H9 (cell line): ENCODE measurements around the gene CXCR4. TPM values are rescaled to one million over a fixed set of nuclear protein-coding genes. Genes with fewer than 3 reads are reported as not detected.

Source experiments
- DNase-seq: peaks from one replicate; pipeline ENCODE4 v3.0.0-alpha.2; 2017
- H2AFZ ChIP-seq: one replicate; pipeline ENCODE4 v1.6.1; 2013; ENCODE audit warnings: mild to moderate bottlenecking, low read length, control low read depth, moderate library complexity
- H2AK5ac ChIP-seq: 2 replicates; pipeline ENCODE4 v1.6.1; 2013; ENCODE audit warnings: low read length, control low read depth, mixed read lengths; ENCODE audit not compliant: insufficient read length
- H2BK120ac ChIP-seq: one replicate; pipeline ENCODE4 v1.6.1; 2013; ENCODE audit warnings: low read depth, mild to moderate bottlenecking, low read length, control low read depth, inconsistent platforms; ENCODE audit not compliant: poor library complexity, severe bottlenecking
- H2BK12ac ChIP-seq: 2 replicates; pipeline ENCODE4 v1.6.1; 2013; ENCODE audit warnings: low read length, control low read depth, mixed read lengths, low read depth; ENCODE audit not compliant: insufficient read length
- H2BK15ac ChIP-seq: 2 replicates; pipeline ENCODE4 v1.6.1; 2013; ENCODE audit warnings: low read depth, low read length, control low read depth
- H2BK20ac ChIP-seq: one replicate; pipeline ENCODE4 v1.6.1; 2013; ENCODE audit warnings: low read depth, mild to moderate bottlenecking, low read length, control low read depth, inconsistent platforms; ENCODE audit not compliant: poor library complexity, severe bottlenecking
- H2BK5ac ChIP-seq: 2 replicates; pipeline ENCODE4 v1.6.1; 2013; ENCODE audit warnings: low read length, control low read depth, mixed read lengths; ENCODE audit not compliant: insufficient read length
- H3K14ac ChIP-seq: 2 replicates; pipeline ENCODE4 v1.6.1; 2013; ENCODE audit warnings: low read length, control low read depth; ENCODE audit not compliant: insufficient read depth
- H3K18ac ChIP-seq: 2 replicates; pipeline ENCODE4 v1.6.1; 2013; ENCODE audit warnings: low read depth, mild to moderate bottlenecking, mixed read lengths, low read length, control low read depth; ENCODE audit not compliant: insufficient read length
- H3K23ac ChIP-seq: 2 replicates; pipeline ENCODE4 v1.6.1; 2013; ENCODE audit warnings: low read length, control low read depth, mixed read lengths, low read depth; ENCODE audit not compliant: insufficient read length
- H3K23me2 ChIP-seq: 2 replicates; pipeline ENCODE4 v1.6.1; 2013; ENCODE audit warnings: low read depth, mild to moderate bottlenecking, mixed read lengths, low read length, control low read depth; ENCODE audit not compliant: insufficient read length, poor library complexity, severe bottlenecking
- H3K27ac ChIP-seq: 2 replicates; pipeline ENCODE4 v1.5.1; 2013; ENCODE audit warnings: low read length, control low read depth, mixed read lengths, low read depth; ENCODE audit not compliant: insufficient read length
- H3K27me3 ChIP-seq: 2 replicates; pipeline ENCODE4 v1.6.1; 2013; ENCODE audit warnings: low read length, control low read depth, inconsistent platforms; ENCODE audit not compliant: insufficient read depth
- H3K4ac ChIP-seq: 2 replicates; pipeline ENCODE4 v1.6.1; 2013; ENCODE audit warnings: low read depth, mild to moderate bottlenecking, control low read depth, inconsistent platforms, low read length, moderate library complexity
- H3K4me1 ChIP-seq: 2 replicates; pipeline ENCODE4 v1.6.1; 2013; ENCODE audit warnings: low read length, control low read depth, inconsistent platforms; ENCODE audit not compliant: insufficient read depth
- H3K4me2 ChIP-seq: 2 replicates; pipeline ENCODE4 v1.6.1; 2013; ENCODE audit warnings: low read length, control low read depth, mixed read lengths; ENCODE audit not compliant: insufficient read length, insufficient read depth
- H3K56ac ChIP-seq: 2 replicates; pipeline ENCODE4 v1.6.1; 2013; ENCODE audit warnings: low read depth, mild to moderate bottlenecking, mixed read lengths, low read length, control low read depth; ENCODE audit not compliant: insufficient read length
- H3K79me1 ChIP-seq: 2 replicates; pipeline ENCODE4 v1.6.1; 2013; ENCODE audit warnings: low read depth, mild to moderate bottlenecking, moderate library complexity, low read length, control low read depth, inconsistent platforms; ENCODE audit not compliant: insufficient read depth, poor library complexity, severe bottlenecking
- H3K79me2 ChIP-seq: 2 replicates; pipeline ENCODE4 v1.6.1; 2013; ENCODE audit warnings: low read length, control low read depth, inconsistent platforms; ENCODE audit not compliant: insufficient read depth
- H3K9ac ChIP-seq: 2 replicates; pipeline ENCODE4 v1.6.1; 2013; ENCODE audit warnings: low read length, control low read depth, mixed read lengths; ENCODE audit not compliant: insufficient read length; ENCODE audit errors: extremely low read depth
- H3K9me3 ChIP-seq: one replicate; pipeline ENCODE4 v1.6.1; 2013; ENCODE audit warnings: low read depth, low read length, inconsistent platforms; ENCODE audit not compliant: control insufficient read depth
- H3T11ph ChIP-seq: one replicate; pipeline ENCODE4 v1.6.1; 2013; ENCODE audit warnings: mild to moderate bottlenecking, low read length, control low read depth, inconsistent platforms
- H4K20me1 ChIP-seq: one replicate; pipeline ENCODE4 v1.6.1; 2013; ENCODE audit not compliant: control insufficient read depth, insufficient read length, insufficient read depth
- H4K5ac ChIP-seq: 2 replicates; pipeline ENCODE4 v1.6.1; 2013; ENCODE audit warnings: low read depth, mild to moderate bottlenecking, mixed read lengths, low read length, control low read depth; ENCODE audit not compliant: insufficient read length
- H4K8ac ChIP-seq: replicated peaks from 2 replicates; pipeline ENCODE4 v1.6.1; 2013; ENCODE audit warnings: low read length, control low read depth, mixed read lengths, low read depth; ENCODE audit not compliant: insufficient read length
- H4K91ac ChIP-seq: 2 replicates; pipeline ENCODE4 v1.6.1; 2013; ENCODE audit warnings: low read depth, mild to moderate bottlenecking, moderate library complexity, mixed read lengths, low read length, control low read depth; ENCODE audit not compliant: insufficient read length
- H3K27ac Mint-ChIP-seq, 3 experiments: 2 replicates in 2 of 3; 3 replicates in 1 of 3; pipeline ENCODE4 v1.8.0; 2020 to 2021; ENCODE audit warnings: mixed read lengths in 3 of 3, mild to moderate bottlenecking in 1 of 3, moderate library complexity in 1 of 3
- H3K27me3 Mint-ChIP-seq: 2 replicates; pipeline ENCODE4 v1.8.0; 2021; ENCODE audit warnings: low read depth, mild to moderate bottlenecking, moderate library complexity, mixed read lengths
- H3K36me3 Mint-ChIP-seq, 3 experiments: 2 replicates in 2 of 3; 3 replicates in 1 of 3; pipeline ENCODE4 v1.8.0; 2020 to 2021; ENCODE audit warnings: low read depth in 3 of 3, mixed read lengths in 3 of 3; ENCODE audit not compliant: insufficient read depth in 1 of 3
- H3K4me1 Mint-ChIP-seq, 2 experiments: 2 replicates each; pipeline ENCODE4 v1.8.0; 2020; ENCODE audit warnings: mixed read lengths in 2 of 2
- H3K4me3 Mint-ChIP-seq, 2 experiments: 2 replicates in 1 of 2; 3 replicates in 1 of 2; pipeline ENCODE4 v1.8.0; 2020 to 2021; ENCODE audit warnings: mild to moderate bottlenecking in 2 of 2, mixed read lengths in 2 of 2, moderate library complexity in 1 of 2
- H3K9me3 Mint-ChIP-seq, 2 experiments: 2 replicates in 1 of 2; 3 replicates in 1 of 2; pipeline ENCODE4 v1.8.0; 2020; ENCODE audit warnings: mild to moderate bottlenecking in 2 of 2, mixed read lengths in 2 of 2, moderate library complexity in 1 of 2
- WGBS: extraction: QIAGEN DNeasy Blood & Tissue Kit; methylation state at CpG from one replicate; pipeline ENCODE4 v1.1.7; 2013; ENCODE audit warnings: missing lambda C conversion rate, low lambda C conversion rate, mixed read lengths; ENCODE audit not compliant: insufficient read length; ENCODE audit errors: extremely low coverage; 5-methylcytosine and 5-hydroxymethylcytosine counted together
- total RNA-seq: library from RNA; stranded (reverse); gene quantifications from 2 replicates; pipeline ENCODE4 v1.2.1, GENCODE V29; 2021
- TF ChIP-seq, protein P1 (sequence below): fragments of 200-600 bp; sonication (generic); conservative IDR thresholded peaks from 3 replicates; pipeline ENCODE4 v1.8.0; 2021; ENCODE audit warnings: antibody characterized with exemption, mild to moderate bottlenecking

The CXCR4 gene
- total RNA-seq, 1 experiment from 2014 or later = 1.0 TPM

DNA sequence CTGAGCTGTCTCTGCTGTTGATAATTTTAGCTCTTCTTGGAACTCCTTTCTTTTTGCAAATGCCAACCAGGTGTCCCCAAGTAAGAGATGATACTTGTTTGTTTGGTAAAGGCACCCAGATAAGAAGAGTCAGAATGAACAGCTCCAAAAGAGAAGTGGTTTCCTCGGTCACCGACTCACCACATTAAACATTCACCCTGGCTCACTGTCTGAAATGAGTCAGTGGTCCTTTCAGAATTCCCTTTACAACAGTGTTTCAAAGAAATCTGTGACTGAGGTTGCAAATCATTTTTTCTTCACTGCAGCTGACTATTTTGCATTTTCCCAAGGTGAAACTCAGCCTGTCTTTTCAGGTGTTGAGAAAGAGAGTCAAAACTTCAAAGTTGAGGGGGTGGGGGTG is 16.2 kb upstream of the CXCR4 start:
- no peak overlapping the region for H2BK5ac ChIP-seq

More for the DNA sequence above, 16.2 kb upstream of the CXCR4 start:
- H2AFZ ChIP-seq = no peak overlapping the region
- no peaks in the 10 kb centered on the region for H3K23me2 ChIP-seq
- no peak overlapping the region for H3K9ac ChIP-seq
- no peaks in the 10 kb centered on the region for H3K9me3 Mint-ChIP-seq
- no peak overlapping the region for H4K8ac ChIP-seq
- no peak overlapping the region for H2BK15ac ChIP-seq
- no peaks in the 10 kb centered on the region for H3K79me2 ChIP-seq
- H3K27me3 Mint-ChIP-seq = peaks cover 9% of the 10 kb centered on the region; the same call in 1 of the 2 replicates
- no peak overlapping the region for H4K91ac ChIP-seq
- H3T11ph ChIP-seq = no peak overlapping the region
- no peak overlapping the region for H3K23ac ChIP-seq
- no peaks in the 10 kb centered on the region for H3K36me3 Mint-ChIP-seq
- no peak overlapping the region for H4K5ac ChIP-seq
- DNase-seq = no peak
- H2BK12ac ChIP-seq = no peak overlapping the region
- H3K79me1 ChIP-seq = no peaks in the 10 kb centered on the region
- no peak overlapping the region for H3K18ac ChIP-seq
- H3K27me3 ChIP-seq = no peaks in the 10 kb centered on the region
- H3K4me3 Mint-ChIP-seq = no peak overlapping the region
- no peaks in the 10 kb centered on the region for H3K9me3 ChIP-seq
- no peak overlapping the region for H2BK120ac ChIP-seq
- H3K56ac ChIP-seq = no peak overlapping the region
- H3K4ac ChIP-seq = no peak overlapping the region
- TF ChIP-seq, protein P1, sequence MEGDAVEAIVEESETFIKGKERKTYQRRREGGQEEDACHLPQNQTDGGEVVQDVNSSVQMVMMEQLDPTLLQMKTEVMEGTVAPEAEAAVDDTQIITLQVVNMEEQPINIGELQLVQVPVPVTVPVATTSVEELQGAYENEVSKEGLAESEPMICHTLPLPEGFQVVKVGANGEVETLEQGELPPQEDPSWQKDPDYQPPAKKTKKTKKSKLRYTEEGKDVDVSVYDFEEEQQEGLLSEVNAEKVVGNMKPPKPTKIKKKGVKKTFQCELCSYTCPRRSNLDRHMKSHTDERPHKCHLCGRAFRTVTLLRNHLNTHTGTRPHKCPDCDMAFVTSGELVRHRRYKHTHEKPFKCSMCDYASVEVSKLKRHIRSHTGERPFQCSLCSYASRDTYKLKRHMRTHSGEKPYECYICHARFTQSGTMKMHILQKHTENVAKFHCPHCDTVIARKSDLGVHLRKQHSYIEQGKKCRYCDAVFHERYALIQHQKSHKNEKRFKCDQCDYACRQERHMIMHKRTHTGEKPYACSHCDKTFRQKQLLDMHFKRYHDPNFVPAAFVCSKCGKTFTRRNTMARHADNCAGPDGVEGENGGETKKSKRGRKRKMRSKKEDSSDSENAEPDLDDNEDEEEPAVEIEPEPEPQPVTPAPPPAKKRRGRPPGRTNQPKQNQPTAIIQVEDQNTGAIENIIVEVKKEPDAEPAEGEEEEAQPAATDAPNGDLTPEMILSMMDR = no peak
- H3K4me2 ChIP-seq = no peak overlapping the region
- no CpG with 5 or more reads among the region's 2 CpGs for WGBS
- H3K27ac ChIP-seq = no peak overlapping the region
- no peaks in the 10 kb centered on the region; the same call in 1 of the 2 replicates for H3K4me1 ChIP-seq
- H2BK20ac ChIP-seq = no peak overlapping the region
- no peak overlapping the region for H3K14ac ChIP-seq
- H3K4me1 Mint-ChIP-seq = peaks cover under 1 to 3% of the 10 kb centered on the region in 2 experiments; a peak in 3 of 4 replicates
- no peak overlapping the region for H3K27ac Mint-ChIP-seq
- no peak overlapping the region for H2AK5ac ChIP-seq
- no peaks in the 10 kb centered on the region for H4K20me1 ChIP-seq
